Middle frontal gyrus (tissue), 1 donor: Measurements from ENCODE around the gene CPNE5.

Experiments used
- DNase-seq: peaks from one replicate; pipeline ENCODE4 v3.0.0-alpha.2; 2015; ENCODE audit warnings: low spot score; ENCODE audit errors: extremely low spot score

CPNE5 gene

GRCh38 chr6:36766399-36766945 lies 72.8 kb downstream of the CPNE5 start:
- no peak for DNase-seq

- DNase-seq = peak; percentile 80
These were observed 73.4 kb downstream of the CPNE5 start for GRCh38 chr6:36765594-36766398.

GRCh38 chr6:36765190-36765589 lies 74.1 kb downstream of the CPNE5 start:
- no peak for DNase-seq

- DNase-seq = no peak
These were observed 77.1 kb downstream of the CPNE5 start for GRCh38 chr6:36762123-36762522.

GRCh38 chr6:36760685-36761435 lies 78.4 kb downstream of the CPNE5 start:
- DNase-seq = peak; percentile 15

GRCh38 chr6:36759148-36759759 lies 80.0 kb downstream of the CPNE5 start:
- DNase-seq = peak; percentile 54

- no peak for DNase-seq
These were observed 80.6 kb downstream of the CPNE5 start for GRCh38 chr6:36758516-36759147.

- no peak for DNase-seq
These were observed 81.2 kb downstream of the CPNE5 start for GRCh38 chr6:36757943-36758508.

- no peak for DNase-seq
These were observed 82.0 kb downstream of the CPNE5 start for GRCh38 chr6:36757206-36757605.

GRCh38 chr6:36756786-36757185 lies 82.5 kb downstream of the CPNE5 start:
- no peak for DNase-seq

- no peak for DNase-seq
These were observed 83.6 kb downstream of the CPNE5 start for GRCh38 chr6:36755435-36756348.

GRCh38 chr6:36754582-36755434 lies 84.4 kb downstream of the CPNE5 start:
- no peak for DNase-seq

- no peak for DNase-seq
These were observed 85.4 kb downstream of the CPNE5 start for GRCh38 chr6:36753671-36754405.

- no peak for DNase-seq
These were observed 86.2 kb downstream of the CPNE5 start for GRCh38 chr6:36752886-36753506.

- DNase-seq = no peak
These were observed 86.9 kb downstream of the CPNE5 start for GRCh38 chr6:36752187-36752885.

GRCh38 chr6:36751833-36752186 lies 87.4 kb downstream of the CPNE5 start:
- no peak for DNase-seq

GRCh38 chr6:36751091-36751490 lies 88.2 kb downstream of the CPNE5 start:
- DNase-seq = no peak
